Neural cell (in vitro differentiated cells): ENCODE measurements around the gene PKIB.

Source experiments
- CTCF ChIP-seq: fragments of 450-650 bp; IDR thresholded peaks from 2 replicates; pipeline ENCODE4 v1.5.1; 2014; ENCODE audit warnings: antibody characterized with exemption, mild to moderate bottlenecking, moderate library complexity; ENCODE audit not compliant: poor library complexity, severe bottlenecking
- EP300 ChIP-seq: fragments of 450-650 bp; conservative IDR thresholded peaks from 2 replicates; pipeline ENCODE4 v1.6.1; 2014; ENCODE audit warnings: antibody characterized with exemption, mild to moderate bottlenecking, moderate library complexity; ENCODE audit not compliant: poor library complexity, severe bottlenecking
- EZH2 ChIP-seq: fragments of 200-600, 300-800 bp; shearing (Covaris generic), sonication (generic); IDR thresholded peaks from 2 replicates; pipeline ENCODE4 v1.6.1; 2014; ENCODE audit warnings: antibody characterized with exemption, low read length, borderline replicate concordance, mild to moderate bottlenecking; ENCODE audit not compliant: insufficient read depth, poor library complexity, severe bottlenecking
- MXI1 ChIP-seq: fragments of 450-650 bp; conservative IDR thresholded peaks from 2 replicates; pipeline ENCODE4 v1.6.1; 2014; ENCODE audit warnings: antibody characterized with exemption, mild to moderate bottlenecking; ENCODE audit not compliant: poor library complexity, severe bottlenecking
- RAD21 ChIP-seq: fragments of 450-650 bp; conservative IDR thresholded peaks from 2 replicates; pipeline ENCODE4 v1.6.1; 2014; ENCODE audit warnings: antibody characterized with exemption, mild to moderate bottlenecking, moderate library complexity
- REST ChIP-seq: IDR thresholded peaks from 2 replicates; pipeline ENCODE4 v1.6.1; 2012; ENCODE audit warnings: borderline replicate concordance
- TAF1 ChIP-seq: IDR thresholded peaks from 2 replicates; pipeline ENCODE4 v1.6.1; 2012; ENCODE audit warnings: low read depth

- TF ChIP-seq CTCF: no peak
- TF ChIP-seq EZH2: no peak
- no peak for TF ChIP-seq MXI1
- TF ChIP-seq REST: no peak
- TF ChIP-seq TAF1: no peak
- TF ChIP-seq RAD21: no peak
- TF ChIP-seq EP300: no peak
Observed at GRCh38 chr6:122647765-122648164, 37.6 kb downstream of the PKIB start.
